Ishikawa (cell line): Measurements from ENCODE around the gene TRA2B.

Experiments used
- RAD21 ChIP-seq: IDR thresholded peaks from 2 replicates; pipeline ENCODE4 v1.6.1; 2012; ENCODE audit warnings: low read depth
- TAF1 ChIP-seq: IDR thresholded peaks from 2 replicates; pipeline ENCODE4 v1.6.1; 2012; ENCODE audit warnings: low read depth, mild to moderate bottlenecking
- TEAD4 ChIP-seq: IDR thresholded peaks from 2 replicates; pipeline ENCODE4 v1.6.1; 2012
- YY1 ChIP-seq: IDR thresholded peaks from 2 replicates; pipeline ENCODE4 v1.6.1; 2012; ENCODE audit warnings: low read depth
- ZBTB7A ChIP-seq: IDR thresholded peaks from 2 replicates; pipeline ENCODE4 v1.6.1; 2012; ENCODE audit warnings: low read depth
- TF ChIP-seq, protein P1 (sequence below): IDR thresholded peaks from 2 replicates; pipeline ENCODE4 v1.6.1; 2012
- TF ChIP-seq, protein P2 (sequence below): IDR thresholded peaks from 2 replicates; pipeline ENCODE4 v1.6.1; 2012

DNA sequence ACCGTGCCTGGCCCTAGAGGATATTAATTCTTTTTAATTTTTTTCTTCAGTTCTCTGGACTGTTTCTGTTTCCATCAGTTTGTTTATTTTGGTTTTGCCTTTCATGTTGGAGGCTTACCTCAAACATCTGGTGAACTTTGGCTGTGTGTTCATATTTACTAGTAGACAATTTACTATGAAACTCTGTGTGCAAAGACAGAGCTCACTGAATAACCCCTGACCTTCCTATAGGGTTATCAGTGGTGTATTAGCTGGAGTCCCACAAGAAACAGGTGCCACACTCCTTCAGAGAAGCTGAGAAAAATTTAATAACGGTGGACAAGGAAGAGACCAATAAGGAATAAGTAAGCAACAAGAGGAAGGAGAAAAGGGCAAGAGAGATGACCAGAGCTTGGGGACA is 28.8 kb upstream of the TRA2B start:
- TF ChIP-seq, protein P1, sequence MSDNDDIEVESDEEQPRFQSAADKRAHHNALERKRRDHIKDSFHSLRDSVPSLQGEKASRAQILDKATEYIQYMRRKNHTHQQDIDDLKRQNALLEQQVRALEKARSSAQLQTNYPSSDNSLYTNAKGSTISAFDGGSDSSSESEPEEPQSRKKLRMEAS = no peak
- TF ChIP-seq TAF1 (no peak), RAD21 (no peak), ZBTB7A (no peak), TEAD4 (no peak), YY1 (no peak)
- TF ChIP-seq, protein P2, sequence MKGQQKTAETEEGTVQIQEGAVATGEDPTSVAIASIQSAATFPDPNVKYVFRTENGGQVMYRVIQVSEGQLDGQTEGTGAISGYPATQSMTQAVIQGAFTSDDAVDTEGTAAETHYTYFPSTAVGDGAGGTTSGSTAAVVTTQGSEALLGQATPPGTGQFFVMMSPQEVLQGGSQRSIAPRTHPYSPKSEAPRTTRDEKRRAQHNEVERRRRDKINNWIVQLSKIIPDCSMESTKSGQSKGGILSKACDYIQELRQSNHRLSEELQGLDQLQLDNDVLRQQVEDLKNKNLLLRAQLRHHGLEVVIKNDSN = no peak
